Calu3 (cell line): Measurements from ENCODE around the gene MYOF. TPM values are rescaled to one million over a fixed set of nuclear protein-coding genes. Genes with fewer than 3 reads are reported as not detected.

Source experiments
- BruUV-seq: library from RNA; stranded (reverse); fragments of 400-500 nt; replicated peaks from 2 replicates; lab custom pipeline; 2021; lab: Mats Ljungman, UMichigan
- CTCF ChIA-PET: fragments of 300-600 bp; sonication (Branson Sonifier 250); formaldehyde crosslinking; loops from one replicate; lab custom pipeline; 2022; ENCODE audit warnings: antibody characterized with exemption; lab: Charles Lee
- DNase-seq: peaks from one replicate; pipeline ENCODE4 v3.0.0; 2022
- H3K27ac Mint-ChIP-seq: one replicate; pipeline ENCODE4 v1.8.0; 2022; ENCODE audit warnings: mixed read lengths; ENCODE audit not compliant: unreplicated experiment
- H3K27me3 Mint-ChIP-seq: one replicate; pipeline ENCODE4 v1.8.0; 2022; ENCODE audit warnings: mixed read lengths; ENCODE audit not compliant: unreplicated experiment
- H3K36me3 Mint-ChIP-seq: one replicate; pipeline ENCODE4 v1.8.0; 2022; ENCODE audit warnings: mild to moderate bottlenecking, moderate library complexity, mixed read lengths; ENCODE audit not compliant: insufficient read depth, unreplicated experiment
- H3K4me1 Mint-ChIP-seq: one replicate; pipeline ENCODE4 v1.8.0; 2022; ENCODE audit warnings: mild to moderate bottlenecking, low read depth, mixed read lengths; ENCODE audit not compliant: unreplicated experiment
- H3K4me3 Mint-ChIP-seq: one replicate; pipeline ENCODE4 v1.8.0; 2022; ENCODE audit warnings: mild to moderate bottlenecking, low read depth, moderate library complexity, mixed read lengths; ENCODE audit not compliant: unreplicated experiment
- H3K9me3 Mint-ChIP-seq: one replicate; pipeline ENCODE4 v1.8.0; 2022; ENCODE audit warnings: low read depth, mixed read lengths; ENCODE audit not compliant: unreplicated experiment
- CTCF ChIP-seq: fragments of 200-600 bp; IDR thresholded peaks from one replicate; pipeline ENCODE4 v1.8.0; 2022; ENCODE audit warnings: antibody characterized with exemption; ENCODE audit not compliant: unreplicated experiment
- intact Hi-C: fragments of 100-400 bp; cut with micrococcal nuclease; formaldehyde crosslinking; loops from one replicate; pipeline ENCODE4 v1.10.0; 2022; ENCODE audit not compliant: unreplicated experiment
- total RNA-seq: library from RNA; stranded (reverse); gene quantifications from 2 replicates; pipeline ENCODE4 v1.2.3, GENCODE V29; 2022

Gene MYOF
- total RNA-seq, 1 experiment from 2014 or later = 474 TPM

GRCh38 chr10:93333278-93333978, 148.7 kb downstream of the MYOF start:
- no peak for DNase-seq
- Mint-ChIP-seq H3K27ac (no peak overlapping the region), H3K4me1 (no peaks in the 10 kb centered on the region), H3K36me3 (peaks cover 37% of the 10 kb centered on the region), H3K4me3 (no peak overlapping the region), H3K9me3 (no peaks in the 10 kb centered on the region), H3K27me3 (no peaks in the 10 kb centered on the region)
- CTCF ChIA-PET = no interaction called here
- no peak for TF ChIP-seq CTCF
- intact Hi-C loops = no loop called here
- BruUV-seq = no TSS peak

- DNase-seq = no peak
- intact Hi-C loops = no loop called here
- Mint-ChIP-seq H3K27me3 (no peaks in the 10 kb centered on the region), H3K4me3 (no peak overlapping the region), H3K9me3 (no peaks in the 10 kb centered on the region), H3K36me3 (peaks cover 56% of the 10 kb centered on the region), H3K27ac (no peak overlapping the region), H3K4me1 (no peaks in the 10 kb centered on the region)
- no TSS peak for BruUV-seq
- TF ChIP-seq CTCF = no peak
- CTCF ChIA-PET = no interaction called here
Observed at GRCh38 chr10:93330824-93331223, 151.3 kb downstream of the MYOF start.

- no TSS peak for BruUV-seq
- DNase-seq = no peak
- Mint-ChIP-seq H3K27me3 (no peaks in the 10 kb centered on the region), H3K36me3 (peaks cover 91% of the 10 kb centered on the region), H3K9me3 (no peaks in the 10 kb centered on the region), H3K4me3 (no peak overlapping the region), H3K27ac (no peak overlapping the region), H3K4me1 (no peaks in the 10 kb centered on the region)
- TF ChIP-seq CTCF = no peak
- intact Hi-C loops = no loop called here
- CTCF ChIA-PET = no interaction called here
Observed at GRCh38 chr10:93319896-93320295, 162.2 kb downstream of the MYOF start.

- CTCF ChIA-PET = no interaction called here
- no peaks in the 10 kb centered on the region for H3K9me3 Mint-ChIP-seq
- H3K4me1 Mint-ChIP-seq = no peaks in the 10 kb centered on the region
- no peak for TF ChIP-seq CTCF
- intact Hi-C loops = no loop called here
- no peak overlapping the region for H3K27ac Mint-ChIP-seq
- no peak for DNase-seq
- no peak overlapping the region for H3K4me3 Mint-ChIP-seq
- no peaks in the 10 kb centered on the region for H3K27me3 Mint-ChIP-seq
- peaks cover 90% of the 10 kb centered on the region for H3K36me3 Mint-ChIP-seq
- no TSS peak for BruUV-seq
Observed at GRCh38 chr10:93319096-93319495, 163.0 kb downstream of the MYOF start.
